ENCODE data around the gene ATXN1.
A peak's percentile ranks its signal among the peaks of the same experiment; 100 is the strongest.

ATXN1 gene

DNA sequence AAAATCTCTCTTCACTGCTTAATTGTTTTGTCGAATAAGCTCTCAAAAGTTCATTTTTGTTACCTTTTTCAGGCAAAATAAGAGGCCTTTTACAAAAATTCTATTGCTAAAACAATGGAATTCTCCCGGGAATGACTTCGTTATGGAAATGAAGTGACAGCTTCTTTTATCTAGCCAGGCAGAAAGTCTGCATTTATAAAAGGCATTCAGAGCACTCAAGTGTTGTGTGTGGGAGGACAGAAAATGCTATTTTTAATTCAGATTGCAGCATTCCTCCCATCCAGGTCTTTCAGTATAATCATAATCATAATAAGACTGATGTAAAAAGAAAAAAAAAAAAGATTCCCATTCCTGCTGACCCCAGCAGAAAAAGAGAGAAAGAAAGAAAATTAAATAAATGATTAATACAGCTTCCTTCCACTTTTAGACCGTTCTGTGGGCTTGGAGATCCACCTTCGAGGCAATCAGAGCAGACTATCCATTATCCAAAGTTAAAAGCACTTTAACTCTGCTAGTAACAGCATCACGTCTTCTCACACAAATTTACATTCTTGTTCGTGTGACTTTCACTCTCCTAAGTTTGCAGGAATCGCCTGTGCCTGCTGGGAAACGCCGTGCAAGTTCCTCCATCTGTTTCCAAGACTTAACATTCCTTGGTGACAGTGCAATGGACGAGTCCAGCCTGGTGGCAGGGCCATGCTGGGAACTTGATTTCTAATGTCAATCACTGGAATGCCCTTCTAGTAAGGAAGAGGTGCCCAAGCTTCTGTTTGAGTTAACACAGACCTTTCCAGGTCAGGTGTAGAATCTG lies 264.1 kb downstream of the ATXN1 start:
- ATAC-seq: no peak
- no peak for DNase-seq

DNA sequence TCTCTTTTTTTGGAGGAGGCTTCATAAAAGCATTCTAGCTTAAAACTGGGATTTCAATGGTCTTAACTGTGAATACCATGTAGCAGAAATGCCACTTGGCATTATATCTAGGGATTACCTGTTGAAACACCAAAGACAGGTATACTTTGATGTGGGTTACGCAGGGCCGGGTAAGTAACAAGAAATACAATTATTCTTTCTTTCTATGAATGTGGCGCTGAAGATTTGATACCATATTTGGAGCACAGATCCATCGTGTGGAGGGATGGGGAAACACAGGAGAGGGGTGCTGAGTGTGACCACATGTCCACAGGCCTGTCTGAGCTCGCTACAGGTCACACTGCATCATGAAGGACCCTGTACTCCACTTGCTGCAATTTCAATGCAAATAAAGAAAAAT lies 265.1 kb downstream of the ATXN1 start:
- no peak for ATAC-seq

DNA sequence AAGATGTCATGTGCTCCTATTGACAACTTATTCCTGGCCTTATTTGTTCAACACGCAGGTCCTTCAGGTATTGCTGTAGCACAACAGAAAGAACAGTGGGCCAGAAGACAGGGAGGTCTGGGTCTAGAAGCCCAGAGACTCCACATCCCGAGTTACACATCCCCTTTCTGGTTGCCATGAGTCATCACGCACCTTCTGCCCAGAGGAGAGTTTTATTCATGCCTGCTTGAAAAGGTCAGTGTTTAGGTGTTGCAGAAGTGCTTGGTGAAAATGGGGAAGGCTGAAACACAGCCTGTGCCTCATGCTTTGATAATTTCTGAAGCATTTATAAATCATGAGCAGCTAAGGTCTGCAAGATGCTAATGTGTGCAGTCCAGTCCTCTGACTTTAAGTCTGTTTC lies 266.5 kb downstream of the ATXN1 start:
- DNase-seq (peak; percentile 33), ATAC-seq (peak; percentile 88)

More for the DNA sequence above, 265.1 kb downstream of the ATXN1 start:
- no peak for DNase-seq

DNA sequence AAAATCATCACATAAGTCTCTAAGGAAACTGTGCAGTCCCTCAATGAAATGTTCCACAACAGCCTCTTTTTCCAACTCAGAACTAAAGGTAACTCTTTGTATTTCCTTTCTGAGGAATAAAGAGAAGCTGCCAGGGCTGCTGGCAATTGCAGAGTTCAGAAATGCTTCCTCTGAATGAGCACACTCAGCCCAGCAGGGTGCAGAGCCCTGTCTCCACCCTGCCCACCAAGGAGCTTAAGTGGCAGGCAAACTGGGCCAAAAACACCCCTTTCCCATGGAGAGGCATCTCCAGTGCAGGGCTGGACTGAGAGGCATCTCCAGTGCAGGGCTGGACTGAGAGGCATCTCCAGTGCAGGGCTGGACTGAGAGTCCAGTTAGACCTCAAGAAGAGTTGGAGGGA lies 267.5 kb downstream of the ATXN1 start:
- no peak for DNase-seq
- no peak for ATAC-seq

DNA sequence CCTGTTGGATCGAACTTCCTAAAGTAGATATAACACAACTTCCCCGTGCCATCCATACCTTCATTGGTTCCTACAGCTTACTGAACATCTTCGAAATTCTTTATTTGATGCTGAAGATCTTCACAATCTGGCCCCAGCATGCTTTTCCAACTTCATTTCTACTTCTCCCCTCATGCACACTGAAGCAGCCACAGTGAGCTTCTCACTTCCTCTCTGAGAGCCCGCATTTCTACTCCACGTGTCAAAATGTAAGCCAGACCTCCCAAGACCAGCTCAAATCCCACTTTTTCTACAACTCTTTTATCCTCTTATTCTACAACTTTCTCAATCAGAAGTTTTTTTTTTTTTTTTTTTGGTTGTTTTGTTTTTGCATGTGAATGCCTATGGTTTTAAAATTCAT lies 268.1 kb downstream of the ATXN1 start:
- ATAC-seq (no peak), DNase-seq (no peak)

DNA sequence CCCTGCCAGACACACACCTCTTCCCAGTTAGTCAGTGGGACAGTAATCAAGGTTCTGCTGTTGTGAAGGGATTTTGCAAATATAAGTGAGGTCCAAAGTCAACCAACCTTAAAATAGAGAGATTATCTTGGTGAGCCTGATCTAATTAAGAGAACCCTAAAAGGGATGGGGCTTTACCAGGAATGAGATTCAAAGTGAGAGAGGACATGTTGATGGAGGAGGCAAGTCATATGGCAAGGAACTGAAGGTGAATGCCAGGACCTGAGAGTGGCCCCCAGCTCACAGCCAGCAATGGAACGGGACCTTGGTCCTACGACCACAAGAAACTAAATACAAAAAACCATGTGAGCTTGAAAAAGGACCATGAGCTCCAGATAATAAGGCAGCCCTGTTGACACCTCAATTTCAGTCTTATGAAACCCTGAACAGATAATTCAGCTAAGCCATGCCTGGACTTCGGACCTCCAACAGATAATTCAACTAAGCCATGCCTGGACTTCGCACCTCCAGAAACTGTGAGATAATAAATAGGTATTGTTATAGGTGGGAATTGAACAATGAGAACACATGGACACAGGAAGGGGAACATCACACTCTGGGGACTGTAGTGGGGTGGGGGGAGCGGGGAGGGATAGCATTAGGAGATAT lies 269.5 kb downstream of the ATXN1 start:
- DNase-seq (no peak), ATAC-seq (no peak)

DNA sequence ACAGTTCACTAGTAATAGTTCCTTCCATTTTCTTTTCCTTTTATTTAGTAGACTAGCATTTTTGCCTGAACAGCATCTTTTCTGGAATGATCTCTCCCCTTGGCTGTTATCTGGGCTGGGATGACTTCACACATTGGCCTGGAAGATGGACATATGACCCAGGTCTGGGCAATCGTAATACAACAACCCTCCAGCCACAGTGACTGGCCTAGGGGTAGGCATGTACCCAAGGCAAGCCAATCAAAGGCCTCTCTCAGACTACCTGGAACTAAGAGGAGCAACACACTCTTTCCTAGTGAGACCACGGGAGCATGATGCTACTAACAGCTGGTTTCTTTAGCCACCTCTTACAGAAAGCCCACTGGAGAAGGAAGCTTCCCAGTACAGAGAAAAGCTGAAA lies 270.6 kb downstream of the ATXN1 start:
- DNase-seq (no peak), ATAC-seq (no peak)

DNA sequence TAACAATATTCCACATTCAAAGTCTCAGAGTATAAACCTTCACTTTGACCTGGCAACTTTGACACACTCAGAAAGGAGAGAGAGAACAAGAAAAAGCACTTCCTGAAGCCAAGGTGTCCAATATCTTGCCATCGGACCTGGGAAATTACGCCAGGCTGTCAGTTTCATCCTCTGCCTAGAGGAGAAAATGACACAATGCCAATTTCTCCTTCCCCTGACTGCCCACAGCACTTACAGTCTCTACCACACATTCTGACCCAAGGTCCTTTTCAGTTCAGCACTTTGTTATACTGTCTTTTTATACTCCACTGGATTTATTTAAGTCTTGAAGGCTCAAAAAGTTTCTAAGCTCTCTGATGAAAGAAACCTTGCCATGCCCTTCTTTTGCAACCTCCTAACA lies 272.4 kb downstream of the ATXN1 start:
- ATAC-seq (no peak), DNase-seq (no peak)

DNA sequence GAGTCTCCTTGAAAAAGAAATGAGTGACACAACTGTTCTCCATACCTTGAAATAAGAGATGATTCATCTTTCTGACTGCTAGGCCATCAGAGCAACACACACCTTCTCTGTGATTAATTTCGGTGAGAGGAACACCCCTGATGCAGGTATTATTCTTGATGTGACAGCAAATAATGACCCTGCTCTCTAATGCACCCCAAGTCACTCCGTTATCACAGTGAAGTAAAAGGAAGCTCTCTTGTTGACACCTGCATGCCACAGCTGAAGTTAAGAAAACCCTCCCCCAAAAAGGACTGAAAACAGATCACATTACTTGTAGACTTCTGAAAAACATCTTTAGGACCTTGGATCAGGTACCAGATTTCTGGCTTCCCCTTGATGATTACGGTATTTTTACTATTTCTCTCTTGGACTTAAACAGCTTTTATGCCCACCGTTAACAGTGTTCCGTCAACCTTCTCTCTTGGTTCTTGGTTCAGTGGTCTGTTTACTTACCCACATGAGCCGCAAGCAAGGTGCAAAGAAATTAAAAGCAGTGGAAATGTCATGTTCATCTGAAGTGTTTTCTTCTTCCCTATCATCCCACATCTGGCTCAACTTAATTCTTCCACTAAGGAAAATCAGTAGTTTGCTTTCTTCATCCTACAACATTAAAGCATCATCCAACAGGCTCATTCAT lies 273.1 kb downstream of the ATXN1 start:
- ATAC-seq (peak; percentile 19), DNase-seq (no peak)

DNA sequence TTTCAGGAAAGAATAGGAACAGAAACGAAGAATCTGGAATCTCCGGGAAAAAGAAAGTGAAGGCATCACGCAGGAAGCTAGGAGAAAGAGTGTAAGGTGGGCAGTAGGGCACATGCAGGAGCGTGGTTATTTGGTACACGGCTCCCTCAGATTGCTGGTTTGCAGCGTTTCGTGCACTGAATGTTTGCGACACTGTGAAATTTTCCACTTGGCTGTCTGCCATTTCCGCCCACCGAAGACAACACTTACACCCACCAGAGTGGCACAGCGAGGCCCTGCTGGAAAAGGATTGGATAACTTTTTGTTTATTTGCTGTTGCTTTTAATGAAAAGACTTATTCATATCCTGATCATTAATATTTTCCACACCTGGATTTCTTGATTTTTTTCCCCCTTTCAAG lies 274.6 kb downstream of the ATXN1 start:
- ATAC-seq: no peak
- DNase-seq: peak; percentile 62

DNA sequence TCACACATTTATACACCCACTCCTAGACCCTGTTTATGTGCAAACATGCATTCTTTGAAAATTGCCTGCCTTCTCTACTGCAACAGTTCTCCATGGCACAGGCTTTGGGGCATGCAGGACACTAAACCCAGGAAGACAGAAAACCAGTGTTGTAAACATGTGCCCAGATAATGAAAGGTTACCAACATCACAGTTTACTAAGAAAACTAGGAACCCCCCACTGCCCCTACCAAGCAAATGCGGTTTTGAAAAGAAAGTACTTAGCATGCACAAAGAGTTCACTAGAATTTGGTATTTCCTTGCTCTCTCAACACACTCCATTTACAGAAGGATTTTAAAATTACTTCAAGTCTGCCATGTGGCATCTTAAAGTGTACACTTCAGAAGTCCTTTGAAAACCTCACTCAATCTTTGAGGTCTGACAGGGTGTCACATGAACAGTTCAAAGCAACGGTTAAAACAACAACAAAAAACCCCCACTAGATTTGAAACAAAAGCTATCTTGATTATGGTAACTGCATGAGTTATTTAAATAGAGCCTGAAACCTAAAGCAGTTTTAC lies 277.9 kb downstream of the ATXN1 start:
- ATAC-seq (peak; percentile 30), DNase-seq (no peak)

DNA sequence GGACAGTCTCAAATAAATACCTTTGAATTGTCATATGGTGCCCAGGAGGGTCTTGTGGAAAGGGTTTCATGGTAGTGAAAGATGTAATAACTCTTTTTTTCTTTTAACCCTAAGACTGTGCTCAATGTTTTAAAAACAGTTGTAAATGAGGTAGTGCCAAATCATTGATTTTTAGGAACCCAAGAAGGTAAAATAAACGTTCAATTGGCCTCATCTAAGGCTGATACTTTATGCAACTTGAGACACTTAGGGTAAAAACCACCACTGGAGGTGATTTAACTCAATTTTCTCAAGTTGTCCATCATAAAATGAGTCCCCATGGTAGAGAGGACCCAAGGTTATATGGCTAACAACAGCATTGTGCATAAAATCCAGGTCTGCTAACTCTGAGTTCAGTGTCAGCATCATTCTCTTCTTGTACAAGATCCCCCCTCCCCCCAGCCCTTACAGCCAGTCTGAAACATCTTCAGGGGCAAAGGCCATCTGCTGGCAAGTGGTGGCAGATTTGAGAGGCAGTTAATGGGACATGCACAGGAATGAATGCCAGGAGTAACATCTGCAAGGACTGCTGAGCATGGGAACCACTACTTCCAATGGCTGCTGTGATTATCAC lies 278.5 kb downstream of the ATXN1 start:
- ATAC-seq (no peak), DNase-seq (peak; percentile 27)

DNA sequence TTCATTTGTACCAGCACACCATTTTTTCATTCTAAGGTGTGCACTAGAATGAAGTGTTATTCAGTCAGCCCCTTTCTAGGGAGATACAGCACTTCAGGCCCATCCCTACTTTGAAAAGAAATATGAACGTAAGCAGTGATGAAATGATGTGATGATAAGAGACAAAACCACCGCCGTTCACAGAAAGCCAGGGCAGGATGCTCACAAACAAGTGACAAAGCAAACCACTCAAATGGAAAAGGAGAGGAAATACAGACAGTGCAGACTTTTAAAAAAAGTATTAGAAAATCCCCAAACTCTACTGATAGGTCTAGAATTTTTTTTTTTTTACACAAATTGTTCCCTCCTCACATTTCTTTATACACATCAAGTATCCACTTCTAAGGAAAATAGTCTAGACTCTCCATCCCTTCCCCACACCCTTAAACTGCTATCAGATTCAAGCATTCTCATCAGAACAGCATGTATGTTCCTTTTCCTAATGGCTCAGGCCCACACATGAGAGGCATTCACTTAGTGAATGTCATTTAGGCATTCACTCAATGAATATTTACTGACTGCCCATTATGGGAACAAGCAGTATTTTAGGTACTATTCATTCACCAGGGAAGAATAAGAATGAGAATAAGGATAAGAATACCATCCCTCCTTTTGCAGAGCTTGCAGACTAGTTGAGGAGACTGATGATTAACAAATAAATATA lies 279.4 kb downstream of the ATXN1 start:
- ATAC-seq (peak; percentile 89), DNase-seq (peak; percentile 44)

DNA sequence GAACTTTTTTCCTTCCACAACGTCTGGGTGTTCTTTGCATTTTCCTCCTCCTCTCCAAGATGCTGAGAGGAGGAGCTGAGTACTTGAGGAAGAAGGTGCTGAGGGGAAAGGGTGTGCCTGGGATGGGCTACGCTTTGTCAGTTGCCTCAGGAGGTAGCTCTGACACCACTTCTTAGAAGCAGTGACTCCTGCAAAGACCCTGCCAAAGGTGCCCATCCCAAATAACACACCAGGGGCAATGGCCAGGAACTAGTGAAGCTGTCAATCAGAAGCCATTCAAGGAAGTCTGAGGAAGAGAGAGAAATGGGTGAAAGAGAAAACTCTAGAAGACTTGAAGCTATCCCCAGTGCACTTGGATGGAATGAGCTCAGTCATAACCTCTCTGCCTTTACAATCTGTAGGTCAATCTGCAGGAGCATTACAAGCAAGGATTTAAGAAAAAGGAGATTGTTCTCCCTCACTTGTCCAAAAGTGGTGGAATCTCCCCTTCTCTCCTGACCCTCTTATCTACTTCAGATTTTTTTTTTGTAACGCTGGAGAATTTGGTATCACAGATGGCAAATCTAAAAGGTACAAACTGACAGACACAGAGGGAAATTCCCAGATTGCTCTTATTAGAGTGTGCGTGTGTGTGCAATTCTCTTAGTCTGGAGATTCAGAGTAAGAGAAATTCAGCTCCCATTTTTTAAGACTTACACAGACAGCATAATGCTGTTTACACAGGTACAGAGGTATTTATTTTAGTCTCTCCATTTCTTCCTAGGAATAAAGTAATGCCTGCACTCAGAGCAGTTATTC lies 280.3 kb downstream of the ATXN1 start:
- ATAC-seq: no peak
- no peak for DNase-seq

DNA sequence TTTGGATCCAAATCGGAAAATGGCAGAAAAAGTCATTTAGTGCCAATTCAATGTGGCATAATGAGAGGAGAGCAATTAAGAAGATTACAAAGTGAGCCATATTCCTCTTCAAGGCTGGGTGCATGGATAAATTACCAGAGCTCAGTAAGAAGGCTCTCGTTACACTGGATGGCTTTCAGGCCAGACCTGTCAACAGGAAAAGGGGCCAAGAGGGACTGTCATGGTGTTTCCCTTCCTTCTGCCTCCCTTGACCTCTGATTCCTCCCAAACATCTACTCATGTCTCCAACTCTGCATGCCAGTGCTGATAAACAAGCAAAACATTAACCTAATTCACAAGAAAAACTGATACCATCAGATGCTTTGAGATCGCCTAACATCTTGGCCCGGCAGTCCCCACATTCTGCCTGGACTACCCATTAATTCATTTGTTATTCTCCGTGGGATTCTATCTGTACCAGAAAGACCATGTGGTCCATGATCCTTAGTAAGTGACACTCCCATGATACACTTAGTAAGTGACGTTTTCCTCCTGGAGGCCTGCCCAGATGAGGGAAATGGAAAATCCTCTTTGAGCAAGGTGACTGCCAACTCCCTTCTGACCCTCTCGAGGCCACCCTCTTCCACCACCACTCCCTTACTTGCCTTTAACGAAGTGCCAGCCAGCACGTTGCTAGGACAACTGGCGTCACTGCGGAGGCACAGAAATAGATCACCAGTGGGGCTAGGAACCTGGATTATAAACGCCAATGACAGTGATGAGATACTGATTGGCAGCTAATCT lies 283.7 kb downstream of the ATXN1 start:
- DNase-seq: no peak
- no peak for ATAC-seq

DNA sequence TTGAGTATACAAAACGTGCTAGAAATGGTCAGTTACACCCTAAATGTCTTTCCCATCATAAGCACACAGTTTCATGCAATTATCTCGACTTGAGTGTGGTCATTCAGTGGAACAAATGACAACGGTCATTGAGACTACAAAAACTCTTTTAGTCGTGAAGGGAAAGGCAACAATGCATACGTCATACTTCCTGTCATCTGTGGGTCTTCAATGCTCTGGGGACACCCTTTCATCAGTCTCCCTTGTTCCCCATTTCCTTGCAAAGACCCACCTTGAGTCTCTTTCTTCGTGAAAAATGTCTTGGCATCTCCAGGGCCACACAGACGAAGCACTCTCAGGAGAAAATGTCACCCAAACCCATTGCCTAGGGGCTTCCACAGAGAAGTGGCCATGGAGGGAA lies 284.4 kb downstream of the ATXN1 start:
- no peak for DNase-seq
- no peak for ATAC-seq

DNA sequence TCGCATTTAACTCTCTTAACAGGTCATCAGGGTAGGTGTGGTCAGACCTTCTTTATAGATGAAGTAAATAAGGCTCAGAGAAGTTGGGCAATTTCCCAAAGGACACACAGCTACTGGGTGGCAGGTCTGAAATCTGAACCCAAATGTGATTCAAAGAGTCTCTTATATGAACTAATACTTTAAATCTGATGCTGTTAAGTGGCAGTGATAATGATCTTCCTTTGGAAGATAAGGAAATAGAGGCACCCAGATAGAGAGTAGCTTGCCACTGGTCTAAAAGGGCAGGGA lies 285.8 kb downstream of the ATXN1 start:
- DNase-seq (no peak), ATAC-seq (no peak)

DNA sequence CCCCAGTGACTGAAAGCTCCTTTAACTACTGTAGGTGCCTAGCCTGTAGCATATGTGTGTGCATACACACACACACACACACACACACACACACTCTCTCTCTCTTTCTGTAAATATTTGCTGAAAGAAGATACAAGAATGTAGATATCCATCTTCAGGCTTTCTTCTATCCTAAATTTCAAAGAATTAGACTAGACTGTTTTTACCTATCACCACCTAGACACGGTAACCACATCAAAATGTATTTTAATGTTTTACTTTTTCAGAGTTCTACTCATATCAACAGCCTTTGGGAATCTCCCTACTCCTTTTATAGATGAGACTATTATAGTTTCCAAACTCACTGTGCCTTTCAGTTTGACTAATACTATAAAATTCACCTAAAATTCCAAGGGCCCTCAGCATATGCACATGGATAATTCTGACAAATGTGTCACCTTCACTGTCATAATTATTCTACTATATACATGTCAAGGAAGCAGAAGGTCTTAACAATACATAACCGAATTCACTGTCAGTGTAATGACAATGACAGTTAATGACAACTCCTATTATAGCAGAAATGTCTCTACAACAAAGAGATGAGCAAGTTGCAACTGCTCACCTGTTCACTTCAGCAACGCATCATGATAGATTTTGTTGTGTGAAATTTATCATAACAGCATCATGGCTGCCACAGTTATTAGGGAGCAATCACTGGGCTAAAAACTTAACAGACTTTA lies 286.3 kb downstream of the ATXN1 start:
- peak; percentile 67 for ATAC-seq

DNA sequence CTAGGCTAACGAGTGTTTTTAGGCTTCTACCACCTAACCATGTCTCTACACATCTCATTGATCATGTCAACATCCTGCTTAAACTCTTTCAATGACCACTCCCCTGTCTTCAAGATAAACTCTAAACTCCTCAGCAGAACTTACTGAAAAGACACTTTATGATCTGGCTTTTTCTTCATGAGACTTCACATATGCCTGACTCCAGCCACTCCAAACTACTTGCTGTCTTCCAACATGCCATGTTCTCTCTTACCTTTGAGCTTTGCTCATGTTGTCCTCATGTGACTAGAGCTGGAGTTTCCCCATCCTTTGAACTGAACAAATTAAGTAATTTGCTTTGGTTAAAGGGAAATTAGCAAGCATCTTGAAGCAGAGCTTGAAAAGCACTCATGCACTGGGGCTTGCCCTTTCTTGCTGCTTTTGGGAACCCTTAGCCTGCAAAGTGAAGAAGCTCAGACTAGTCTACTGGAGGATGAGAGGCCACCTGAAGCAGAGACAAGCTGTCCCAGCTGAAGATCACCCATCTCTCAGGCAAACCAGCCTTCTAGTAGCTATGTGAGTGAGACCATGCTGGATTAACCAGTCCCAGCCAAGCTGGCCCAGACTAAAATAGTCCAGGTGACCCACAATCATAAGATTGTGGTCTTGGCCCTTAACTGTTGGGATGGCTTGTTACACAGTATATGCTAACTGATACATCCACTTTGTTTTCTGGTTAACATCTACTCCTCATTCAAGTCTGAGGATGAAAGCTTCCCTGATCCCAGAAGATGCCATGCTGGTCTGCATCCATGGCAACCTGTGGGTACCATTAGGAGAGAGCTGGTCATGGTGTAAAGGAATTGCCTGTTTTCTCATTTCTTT lies 287.1 kb downstream of the ATXN1 start:
- no peak for ATAC-seq
- DNase-seq: no peak

More for the DNA sequence above, 286.3 kb downstream of the ATXN1 start:
- DNase-seq: no peak
